Ovary (tissue), 9 donors: Measurements from ENCODE around the gene HDAC7. TPM values are rescaled to one million over a fixed set of nuclear protein-coding genes. Genes with fewer than 3 reads are reported as not detected.

Source experiments
- DNase-seq, 5 donors: peaks; one replicate each; pipeline ENCODE4 v3.0.0-alpha.2; 2019 to 2020
- H3K27ac ChIP-seq, 2 donors: fragments of 200-600 bp; one replicate each; pipeline versions ENCODE4 v1.5.1 to v1.8.0; 2019 to 2022
- H3K27me3 ChIP-seq: fragments of 200-600 bp; one replicate; pipeline ENCODE4 v1.8.0; 2022
- H3K36me3 ChIP-seq: fragments of 200-600 bp; sonication (generic); one replicate; pipeline ENCODE4 v1.5.1; 2019
- H3K4me1 ChIP-seq: one replicate; pipeline ENCODE4 v1.8.1; 2013; ENCODE audit warnings: mild to moderate bottlenecking, moderate library complexity; ENCODE audit not compliant: insufficient read depth
- H3K4me3 ChIP-seq: fragments of 200-600 bp; sonication (generic); one replicate; pipeline ENCODE4 v1.5.1; 2017
- H3K9me3 ChIP-seq, 2 donors: fragments of 200-600 bp in 1 of 2; sonication (generic) in 1 of 2; one replicate each; pipeline versions ENCODE4 v1.5.1 to v1.8.1; 2013 to 2019; ENCODE audit warnings: mild to moderate bottlenecking in 1 of 2, moderate library complexity in 1 of 2
- CTCF ChIP-seq, 3 donors: fragments of 450-650 bp in 2 of 3; fragments of 200-600 bp in 1 of 3; IDR thresholded peaks; one replicate each; pipeline versions ENCODE4 v1.5.1 to v1.8.0; 2016 to 2022; ENCODE audit warnings: antibody characterized with exemption in 3 of 3, mild to moderate bottlenecking in 1 of 3
- EP300 ChIP-seq: sonication (generic); formaldehyde crosslinking; IDR thresholded peaks from one replicate; pipeline ENCODE4 v1.6.1; 2017; ENCODE audit warnings: antibody characterized with exemption
- POLR2A ChIP-seq: fragments of 450-650 bp; IDR thresholded peaks from one replicate; pipeline ENCODE4 v1.6.1; 2017; ENCODE audit warnings: antibody characterized with exemption, mild to moderate bottlenecking, moderate library complexity
- WGBS, 3 donors: extraction: QIAGEN DNeasy Blood & Tissue Kit in 1 of 3; methylation state at CpG; one replicate each; pipeline versions ENCODE4 v1.1.5 to v1.1.7; 2013 to 2017; 5-methylcytosine and 5-hydroxymethylcytosine counted together
- intact Hi-C, 4 donors: fragments of 100-400 bp; cut with DNase I; formaldehyde crosslinking; loops; one replicate each; pipeline versions ENCODE4 v1.11.0 to v1.15.1; 2022 to 2023
- polyA plus RNA-seq, 2 donors: library from polyadenylated mRNA; stranded (reverse); fragments of 200-250 nt in 1 of 2; fragments of 350-450 nt in 1 of 2; fragmentation: Illumina TruSeq in 1 of 2; extraction: RNeasy Lipid Tissue Mini Kit (QIAGEN cat#74804) in 1 of 2; gene quantifications; one replicate each; pipeline ENCODE4 v1.2.3, GENCODE V29; 2013 to 2014
- total RNA-seq, 7 donors: library from RNA; depleted of rRNA in 2 of 7; stranded (reverse); fragments of >200 nt in 2 of 7; fragmentation: NEBNext Ultra II Directional in 3 of 7; extraction: Animal tissue kit (Norgen Biotek cat#: 25700) in 3 of 7; gene quantifications; one replicate each; pipeline versions ENCODE4 v1.1.0 to v1.2.4, GENCODE V29; 2016 to 2023
- donor health status: DM: no; HTN: no; CAD: no; lungs with moderate emphysema.
- donor health status: DM: no; HTN: no; CAD: no.
- donor health status: Bipolar disorder and iron deficiency.
- donor health status: DM: yes; HTN: yes; CAD: no.
- donor health status: DM: no; HTN: no; CAD: no.
- donor health status: DM: yes; HTN: yes; CAD: no.

Gene HDAC7
- total and polyA plus RNA-seq, 9 donors, result 40.1 to 151 (median 102) TPM

- no peak for DNase-seq
- Histone ChIP-seq H3K9me3 (no peaks in the 10 kb centered on the region), H3K36me3 (no peaks in the 10 kb centered on the region), H3K27ac (no peak overlapping the region), H3K27me3 (no peaks in the 10 kb centered on the region), H3K4me1 (no peaks in the 10 kb centered on the region), H3K4me3 (no peak overlapping the region)
- 89 to 93% (median 90%) methylated on average over 5 of the region's 5 CpGs for WGBS, 3 donors
- TF ChIP-seq POLR2A (no peak), CTCF (IDR thresholded peaks at IDR 0.05) (no peak)
- intact Hi-C loops, result loop anchor here in 2 of 4 donors (5.0 to 10.0 kb wide), 2 partner anchors 46 to 48 kb away; no protein-coding TSS in a partner anchor
These were observed 30.6 kb downstream of the HDAC7 start for GRCh38 chr12:47789141-47789540.

GRCh38 chr12:47787596-47788319, 31.9 kb downstream of the HDAC7 start:
- DNase-seq, result no peak
- Histone ChIP-seq H3K27me3 (no peaks in the 10 kb centered on the region), H3K4me1 (no peaks in the 10 kb centered on the region), H3K9me3 (no peaks in the 10 kb centered on the region), H3K4me3 (no peak overlapping the region), H3K27ac (no peak overlapping the region), H3K36me3 (no peaks in the 10 kb centered on the region)
- intact Hi-C loops, result loop anchor here in 2 of 4 donors (5.0 to 10.0 kb wide), 2 partner anchors 47 to 50 kb away; no protein-coding TSS in a partner anchor
- TF ChIP-seq POLR2A, result no peak
- no peak for TF ChIP-seq CTCF (IDR thresholded peaks at IDR 0.05)
- TF ChIP-seq EP300, result no peak
- 75 to 79% (median 77%) methylated on average over 14 of the region's 14 CpGs for WGBS, 3 donors

- H3K4me3 ChIP-seq, result no peak overlapping the region
- TF ChIP-seq EP300 (no peak), POLR2A (no peak), CTCF (IDR thresholded peaks at IDR 0.05) (no peak)
- no peak for DNase-seq
- no peaks in the 10 kb centered on the region for H3K9me3 ChIP-seq
- no peaks in the 10 kb centered on the region for H3K36me3 ChIP-seq
- intact Hi-C loops, result loop anchor here in 2 of 4 donors (5.0 to 10.0 kb wide), 2 partner anchors 48 to 51 kb away; no protein-coding TSS in a partner anchor
- no peaks in the 10 kb centered on the region for H3K27me3 ChIP-seq
- no peaks in the 10 kb centered on the region for H3K4me1 ChIP-seq
- WGBS, 3 donors, result 87 to 92% (median 90%) methylated on average over 10 of the region's 10 CpGs
- peak overlapping the region in 1 of 2 donors; percentile 70 for H3K27ac ChIP-seq
These were observed 32.9 kb downstream of the HDAC7 start for GRCh38 chr12:47786662-47787280.

GRCh38 chr12:47785887-47786661, 33.6 kb downstream of the HDAC7 start:
- no peak overlapping the region for H3K4me3 ChIP-seq
- peak overlapping the region; percentile 26 to 70 for H3K27ac ChIP-seq
- H3K36me3 ChIP-seq, result no peaks in the 10 kb centered on the region
- TF ChIP-seq EP300 (no peak), CTCF (IDR thresholded peaks at IDR 0.05) (no peak), POLR2A (no peak)
- no peaks in the 10 kb centered on the region for H3K9me3 ChIP-seq
- H3K27me3 ChIP-seq, result no peaks in the 10 kb centered on the region
- 68 to 69% (median 68%) methylated on average over 11 of the region's 11 CpGs for WGBS, 3 donors
- intact Hi-C loops, result loop anchor here in 2 of 4 donors (5.0 to 10.0 kb wide), 2 partner anchors 49 to 51 kb away; no protein-coding TSS in a partner anchor
- no peak for DNase-seq
- H3K4me1 ChIP-seq, result no peaks in the 10 kb centered on the region
